ENCODE results near the gene LRP8.

DNA sequence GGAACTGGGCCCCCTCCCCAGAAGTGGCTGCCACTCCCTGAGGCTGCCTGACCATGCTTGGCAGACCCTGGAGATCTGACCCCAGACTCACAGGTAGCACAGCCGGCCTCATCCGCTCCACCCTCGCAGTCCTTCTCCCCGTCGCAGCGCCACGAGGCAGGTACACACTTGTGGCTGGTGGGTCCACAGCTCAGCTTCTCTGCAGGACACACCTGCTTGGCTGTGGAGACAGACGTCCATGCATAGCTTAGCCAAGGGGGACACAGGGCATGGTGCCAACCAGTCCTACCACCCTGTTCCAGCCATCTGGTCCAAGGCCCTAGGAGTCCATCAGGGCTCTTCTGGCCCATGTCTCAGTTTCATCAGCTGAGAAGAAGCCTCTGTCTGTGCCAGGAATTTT is 47.4 kb downstream of the LRP8 start:
- TF ChIP-seq, protein P1, sequence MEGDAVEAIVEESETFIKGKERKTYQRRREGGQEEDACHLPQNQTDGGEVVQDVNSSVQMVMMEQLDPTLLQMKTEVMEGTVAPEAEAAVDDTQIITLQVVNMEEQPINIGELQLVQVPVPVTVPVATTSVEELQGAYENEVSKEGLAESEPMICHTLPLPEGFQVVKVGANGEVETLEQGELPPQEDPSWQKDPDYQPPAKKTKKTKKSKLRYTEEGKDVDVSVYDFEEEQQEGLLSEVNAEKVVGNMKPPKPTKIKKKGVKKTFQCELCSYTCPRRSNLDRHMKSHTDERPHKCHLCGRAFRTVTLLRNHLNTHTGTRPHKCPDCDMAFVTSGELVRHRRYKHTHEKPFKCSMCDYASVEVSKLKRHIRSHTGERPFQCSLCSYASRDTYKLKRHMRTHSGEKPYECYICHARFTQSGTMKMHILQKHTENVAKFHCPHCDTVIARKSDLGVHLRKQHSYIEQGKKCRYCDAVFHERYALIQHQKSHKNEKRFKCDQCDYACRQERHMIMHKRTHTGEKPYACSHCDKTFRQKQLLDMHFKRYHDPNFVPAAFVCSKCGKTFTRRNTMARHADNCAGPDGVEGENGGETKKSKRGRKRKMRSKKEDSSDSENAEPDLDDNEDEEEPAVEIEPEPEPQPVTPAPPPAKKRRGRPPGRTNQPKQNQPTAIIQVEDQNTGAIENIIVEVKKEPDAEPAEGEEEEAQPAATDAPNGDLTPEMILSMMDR (IDR thresholded peaks at IDR 0.05; ENCODE audit: low read depth, low read length, missing input control) = no peak
- no peak for TF ChIP-seq SP1 (IDR thresholded peaks at IDR 0.05)
